Measurements from ENCODE around the gene PHLDB2.

DNA sequence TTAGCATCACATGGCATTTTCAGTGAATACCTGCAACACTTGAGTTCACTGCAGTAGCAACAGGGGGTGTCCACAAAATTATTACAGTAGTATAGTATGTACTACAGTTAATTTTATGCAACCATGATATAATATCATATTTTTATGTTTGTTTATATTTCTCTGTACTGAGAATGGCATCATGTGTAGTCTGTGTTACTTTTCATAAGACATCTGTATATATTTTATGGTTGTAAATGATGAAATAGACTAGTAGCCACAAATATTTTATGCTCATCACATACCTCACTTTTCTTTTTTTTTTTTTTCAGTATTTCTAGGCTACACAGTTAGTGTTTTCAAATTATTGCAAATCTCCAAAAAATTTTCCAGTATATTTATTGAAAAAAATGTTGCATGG is 22.4 kb downstream of the PHLDB2 start:
- TF ChIP-seq CTCF (conservative IDR thresholded peaks at IDR 0.05 in 1 of 2, IDR thresholded peaks at IDR 0.05 in 1 of 2; ENCODE audit: low read depth in 1 of 2, low read length in 2 of 2) (no peak), EZH2 (IDR thresholded peaks at IDR 0.05; ENCODE audit: low read length, missing control alignments) (no peak)
